ENCODE results near the gene SEL1L3. TPM values are rescaled to one million over a fixed set of nuclear protein-coding genes. Genes with fewer than 3 reads are reported as not detected.

SEL1L3 gene
- total and polyA plus RNA-seq, 2 donors from 2014 or later = 8.2 to 60.3 TPM

- H3K36me3 ChIP-seq (ENCODE audit: control insufficient read depth in 2 of 3, insufficient read depth in 3 of 3, low read length in 3 of 3) = no peaks in the 10 kb centered on the region
- TF ChIP-seq CTCF (IDR thresholded peaks at IDR 0.05; ENCODE audit: borderline replicate concordance, extremely low read depth, insufficient read depth) = no peak
- H3K27ac ChIP-seq (ENCODE audit: low read depth in 2 of 2, low read length in 2 of 2) = no peak overlapping the region
- intact Hi-C loops (cut with DNase I) = no loop called here
- H3K27me3 ChIP-seq (ENCODE audit: control insufficient read depth, insufficient read depth, low read length) = no peaks in the 10 kb centered on the region
- H3K9me3 ChIP-seq (ENCODE audit: control insufficient read depth in 2 of 3, insufficient read depth in 1 of 3, low read length in 3 of 3) = no peaks in the 10 kb centered on the region
- H3K4me1 ChIP-seq (ENCODE audit: control insufficient read depth in 2 of 3, insufficient read depth in 2 of 3, low read depth in 1 of 3, low read length in 3 of 3) = no peaks in the 10 kb centered on the region
- FAIRE-seq (no peak), DNase-seq (no peak)
- H3K4me3 ChIP-seq (ENCODE audit: low read length in 3 of 3) = no peak overlapping the region
- H3K9ac ChIP-seq (ENCODE audit: low read length in 3 of 3) = no peak overlapping the region
Measured at GRCh38 chr4:25759101-25759500, 103.7 kb downstream of the SEL1L3 start.

DNA sequence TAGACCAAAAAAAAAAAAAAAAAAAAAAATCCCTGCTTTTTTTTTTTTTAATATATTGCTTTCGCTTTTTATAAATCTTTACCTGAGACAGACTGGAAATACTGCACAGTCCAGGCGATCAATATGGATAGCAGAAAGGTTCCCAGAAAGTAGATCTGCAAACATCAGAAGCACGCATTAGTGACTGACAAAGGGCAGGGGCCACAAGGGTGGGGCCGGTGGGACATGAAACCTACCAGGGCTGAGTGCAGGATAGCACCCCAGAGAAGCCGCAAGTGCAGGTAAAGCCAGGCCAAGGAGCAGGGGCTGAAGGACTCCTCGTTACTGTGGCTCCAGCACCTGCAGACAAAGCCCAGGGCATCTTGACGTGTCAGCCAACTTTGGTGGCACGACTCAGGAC is 105.3 kb downstream of the SEL1L3 start:
- TF ChIP-seq CTCF (IDR thresholded peaks at IDR 0.05; ENCODE audit: borderline replicate concordance, extremely low read depth, insufficient read depth) = no peak
- DNase-seq (no peak), FAIRE-seq (no peak)
- no peak overlapping the region for H3K27ac ChIP-seq (ENCODE audit: low read depth in 2 of 2, low read length in 2 of 2)
- no peak overlapping the region for H3K9ac ChIP-seq (ENCODE audit: low read length in 3 of 3)
- no peak overlapping the region for H3K4me3 ChIP-seq (ENCODE audit: low read length in 3 of 3)
- no peaks in the 10 kb centered on the region for H3K36me3 ChIP-seq (ENCODE audit: control insufficient read depth in 2 of 3, insufficient read depth in 3 of 3, low read length in 3 of 3)
- no peaks in the 10 kb centered on the region for H3K27me3 ChIP-seq (ENCODE audit: control insufficient read depth, insufficient read depth, low read length)
- no peaks in the 10 kb centered on the region for H3K4me1 ChIP-seq (ENCODE audit: control insufficient read depth in 2 of 3, insufficient read depth in 2 of 3, low read depth in 1 of 3, low read length in 3 of 3)
- no peaks in the 10 kb centered on the region for H3K9me3 ChIP-seq (ENCODE audit: control insufficient read depth in 2 of 3, insufficient read depth in 1 of 3, low read length in 3 of 3)
- intact Hi-C loops (cut with DNase I) = no loop called here

GRCh38 chr4:25756503-25756902 is 106.3 kb downstream of the SEL1L3 start:
- Histone ChIP-seq H3K36me3 (ENCODE audit: control insufficient read depth in 2 of 3, insufficient read depth in 3 of 3, low read length in 3 of 3) (no peaks in the 10 kb centered on the region), H3K27ac (ENCODE audit: low read depth in 2 of 2, low read length in 2 of 2) (no peak overlapping the region), H3K4me1 (ENCODE audit: control insufficient read depth in 2 of 3, insufficient read depth in 2 of 3, low read depth in 1 of 3, low read length in 3 of 3) (no peaks in the 10 kb centered on the region), H3K4me3 (ENCODE audit: low read length in 3 of 3) (no peak overlapping the region), H3K9me3 (ENCODE audit: control insufficient read depth in 2 of 3, insufficient read depth in 1 of 3, low read length in 3 of 3) (no peaks in the 10 kb centered on the region), H3K9ac (ENCODE audit: low read length in 3 of 3) (no peak overlapping the region), H3K27me3 (ENCODE audit: control insufficient read depth, insufficient read depth, low read length) (no peaks in the 10 kb centered on the region)
- intact Hi-C loops (cut with DNase I) = no loop called here
- DNase-seq = peak in 1 of 5 donors; percentile 22
- no peak for FAIRE-seq
- TF ChIP-seq CTCF (IDR thresholded peaks at IDR 0.05; ENCODE audit: borderline replicate concordance, extremely low read depth, insufficient read depth) = no peak

GRCh38 chr4:25755911-25756310 is 106.9 kb downstream of the SEL1L3 start:
- intact Hi-C loops (cut with DNase I) = no loop called here
- no peak for FAIRE-seq
- Histone ChIP-seq H3K4me1 (ENCODE audit: control insufficient read depth in 2 of 3, insufficient read depth in 2 of 3, low read depth in 1 of 3, low read length in 3 of 3) (no peaks in the 10 kb centered on the region), H3K9ac (ENCODE audit: low read length in 3 of 3) (no peak overlapping the region), H3K27me3 (ENCODE audit: control insufficient read depth, insufficient read depth, low read length) (no peaks in the 10 kb centered on the region), H3K9me3 (ENCODE audit: control insufficient read depth in 2 of 3, insufficient read depth in 1 of 3, low read length in 3 of 3) (no peaks in the 10 kb centered on the region), H3K4me3 (ENCODE audit: low read length in 3 of 3) (no peak overlapping the region), H3K27ac (ENCODE audit: low read depth in 2 of 2, low read length in 2 of 2) (no peak overlapping the region), H3K36me3 (ENCODE audit: control insufficient read depth in 2 of 3, insufficient read depth in 3 of 3, low read length in 3 of 3) (no peaks in the 10 kb centered on the region)
- DNase-seq = no peak
- no peak for TF ChIP-seq CTCF (IDR thresholded peaks at IDR 0.05; ENCODE audit: borderline replicate concordance, extremely low read depth, insufficient read depth)

Measured in kidney (tissue), 14 donors.